Measurements from ENCODE around the gene RYR2.
"Not testable (repeated sequence)": the region's sequence is repeated elsewhere in the genome, so short reads cannot be mapped to it uniquely, and the experiment has no call there.

RYR2 gene

DNA sequence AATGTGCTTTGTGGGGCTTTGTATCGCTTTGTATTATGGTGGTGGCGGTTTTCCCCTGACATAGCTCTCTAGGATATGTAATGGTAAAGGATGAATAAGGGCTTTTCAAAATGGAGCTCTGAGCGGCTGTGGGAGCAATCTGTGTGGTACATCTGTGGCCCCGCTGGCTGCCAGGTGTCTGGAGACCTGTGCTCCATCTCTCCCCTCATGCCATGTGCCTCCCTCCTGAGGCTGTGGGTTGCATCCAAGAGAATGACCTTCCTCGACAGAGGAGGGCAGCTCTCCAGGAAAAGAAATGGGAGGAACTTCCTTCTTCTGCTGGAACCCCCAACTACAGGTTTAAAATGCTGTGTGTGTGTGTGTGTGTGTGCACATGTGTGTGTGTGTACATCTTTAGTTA is 78.7 kb downstream of the RYR2 start:
- no peak for DNase-seq
- H2AFZ ChIP-seq (ENCODE audit: insufficient read depth, low read length, poor library complexity): no peak overlapping the region
- H4K91ac ChIP-seq (ENCODE audit: low read depth, low read length): no peak overlapping the region
- H2BK120ac ChIP-seq (ENCODE audit: insufficient read depth, low read length, poor library complexity): no peak overlapping the region
- no CpG with 5 or more reads among the region's 5 CpGs for WGBS (ENCODE audit: extremely low coverage, insufficient coverage, insufficient read length)
- H3K4me2 ChIP-seq (ENCODE audit: low read length): no peak overlapping the region
- H3K14ac ChIP-seq (ENCODE audit: low read length): no peak overlapping the region
- no peak overlapping the region for H3K23ac ChIP-seq (ENCODE audit: low read length)
- no peaks in the 10 kb centered on the region for H3K79me2 ChIP-seq (ENCODE audit: control insufficient read depth, insufficient read depth, low read length, poor library complexity)
- H3K18ac ChIP-seq (ENCODE audit: low read length): no peak overlapping the region
- no peaks in the 10 kb centered on the region for H3K27me3 ChIP-seq (ENCODE audit: insufficient read depth, low read length)
- no peak overlapping the region for H4K12ac ChIP-seq (ENCODE audit: low read depth, low read length)
- H3K27ac ChIP-seq (ENCODE audit: low read depth, low read length): no peak overlapping the region
- no peaks in the 10 kb centered on the region for H3K36me3 ChIP-seq (ENCODE audit: control insufficient read depth in 1 of 2, insufficient read depth in 2 of 2, low read length in 2 of 2)
- H4K8ac ChIP-seq (ENCODE audit: low read depth, low read length): no peak overlapping the region
- no peak overlapping the region for H3K4me3 ChIP-seq (ENCODE audit: low read depth, low read length)
- no peak overlapping the region for H3K4ac ChIP-seq (ENCODE audit: low read depth, low read length)
- no peak overlapping the region for H2BK12ac ChIP-seq (ENCODE audit: low read length)
- H2BK5ac ChIP-seq (ENCODE audit: low read depth, low read length, poor library complexity): no peak overlapping the region
- H2AK5ac ChIP-seq (ENCODE audit: low read length): no peak overlapping the region
- H3K79me1 ChIP-seq (ENCODE audit: low read length): no peaks in the 10 kb centered on the region
- H3K4me1 ChIP-seq (ENCODE audit: control insufficient read depth in 1 of 2, insufficient read depth in 2 of 2, low read length in 2 of 2): no peaks in the 10 kb centered on the region
- H3K9me3 ChIP-seq (ENCODE audit: insufficient read depth, low read depth, low read length): no peaks in the 10 kb centered on the region
- H3K9ac ChIP-seq (ENCODE audit: low read length): no peak overlapping the region

DNA sequence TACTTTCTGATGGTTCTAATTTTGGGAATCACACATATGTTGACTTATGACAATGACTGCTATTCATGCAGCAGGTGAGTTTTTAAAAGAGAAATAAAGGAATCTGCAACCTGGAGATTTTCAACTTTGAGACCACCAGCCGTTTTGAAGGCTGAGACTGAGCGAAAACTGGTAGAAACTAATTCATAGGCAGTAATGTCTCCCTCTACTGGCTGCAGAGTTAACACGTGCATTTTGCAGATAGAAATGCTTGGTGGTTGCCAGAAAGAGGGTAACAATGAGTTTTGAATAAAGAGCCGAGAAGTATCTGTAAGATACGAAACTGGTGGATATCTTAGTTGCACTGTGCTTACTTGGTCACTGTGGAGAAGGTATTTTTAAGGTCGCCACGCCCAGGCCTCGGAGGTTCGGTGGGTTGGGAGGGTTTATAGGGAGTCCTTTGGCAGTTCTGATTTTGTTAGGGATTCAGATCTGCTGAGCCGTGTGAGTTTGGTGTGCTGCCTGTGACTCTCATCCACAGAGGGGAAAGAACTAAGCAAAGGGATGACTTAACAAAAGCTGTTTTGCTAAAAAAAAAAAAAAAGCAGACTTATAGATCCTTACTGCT is 83.0 kb downstream of the RYR2 start:
- H3K23ac ChIP-seq (ENCODE audit: low read length): no peak overlapping the region
- H3K4ac ChIP-seq (ENCODE audit: low read depth, low read length): no peak overlapping the region
- no peak overlapping the region for H3K14ac ChIP-seq (ENCODE audit: low read length)
- peaks cover 2% of the 10 kb centered on the region for H3K9me3 ChIP-seq (ENCODE audit: insufficient read depth, low read depth, low read length)
- no peak overlapping the region for H3K9ac ChIP-seq (ENCODE audit: low read length)
- no peak overlapping the region for H2AK5ac ChIP-seq (ENCODE audit: low read length)
- H3K27ac ChIP-seq (ENCODE audit: low read depth, low read length): no peak overlapping the region
- no peak overlapping the region for H2AFZ ChIP-seq (ENCODE audit: insufficient read depth, low read length, poor library complexity)
- no peak overlapping the region for H4K91ac ChIP-seq (ENCODE audit: low read depth, low read length)
- no peak overlapping the region for H3K4me2 ChIP-seq (ENCODE audit: low read length)
- H3K4me3 ChIP-seq (ENCODE audit: low read depth, low read length): no peak overlapping the region
- H3K79me2 ChIP-seq (ENCODE audit: control insufficient read depth, insufficient read depth, low read length, poor library complexity): peaks cover 2% of the 10 kb centered on the region
- no peaks in the 10 kb centered on the region for H3K36me3 ChIP-seq (ENCODE audit: control insufficient read depth in 1 of 2, insufficient read depth in 2 of 2, low read length in 2 of 2)
- H2BK5ac ChIP-seq (ENCODE audit: low read depth, low read length, poor library complexity): no peak overlapping the region
- H4K12ac ChIP-seq (ENCODE audit: low read depth, low read length): no peak overlapping the region
- H4K8ac ChIP-seq (ENCODE audit: low read depth, low read length): no peak overlapping the region
- H3K4me1 ChIP-seq (ENCODE audit: control insufficient read depth in 1 of 2, insufficient read depth in 2 of 2, low read length in 2 of 2): no peaks in the 10 kb centered on the region
- no peaks in the 10 kb centered on the region for H3K27me3 ChIP-seq (ENCODE audit: insufficient read depth, low read length)
- H2BK12ac ChIP-seq (ENCODE audit: low read length): no peak overlapping the region
- DNase-seq: peak; percentile 4 to 57
- WGBS (ENCODE audit: extremely low coverage, insufficient coverage, insufficient read length): no CpG with 5 or more reads among the region's 10 CpGs
- H3K18ac ChIP-seq (ENCODE audit: low read length): no peak overlapping the region
- no peak overlapping the region for H2BK120ac ChIP-seq (ENCODE audit: insufficient read depth, low read length, poor library complexity)
- H3K79me1 ChIP-seq (ENCODE audit: low read length): no peaks in the 10 kb centered on the region

DNA sequence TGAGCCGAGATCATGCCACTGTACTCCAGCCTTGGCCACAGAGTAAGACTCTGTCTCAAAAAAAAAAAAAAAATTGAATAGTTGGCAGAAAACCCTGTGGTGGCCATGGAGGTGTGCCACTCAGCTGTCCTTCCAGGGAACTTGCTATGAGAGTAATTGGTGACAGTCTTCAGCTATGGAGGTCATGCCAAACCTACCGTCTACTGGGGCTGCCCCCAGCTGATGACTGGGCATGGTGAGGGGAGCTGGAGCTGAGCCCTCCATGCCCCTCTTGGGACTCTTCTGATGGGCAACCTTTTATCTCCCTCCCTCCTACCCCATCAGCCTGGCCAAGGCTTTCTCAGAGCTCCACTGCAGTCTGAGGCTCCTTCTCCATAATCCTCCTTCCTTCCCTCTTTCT is 84.2 kb downstream of the RYR2 start:
- H2BK12ac ChIP-seq (ENCODE audit: low read length): no peak overlapping the region
- H2BK5ac ChIP-seq (ENCODE audit: low read depth, low read length, poor library complexity): no peak overlapping the region
- no peak overlapping the region for H3K27ac ChIP-seq (ENCODE audit: low read depth, low read length)
- no peak for DNase-seq
- peak overlapping the region; percentile 47 for H3K18ac ChIP-seq (ENCODE audit: low read length)
- H4K12ac ChIP-seq (ENCODE audit: low read depth, low read length): no peak overlapping the region
- no peaks in the 10 kb centered on the region for H3K27me3 ChIP-seq (ENCODE audit: insufficient read depth, low read length)
- H2AK5ac ChIP-seq (ENCODE audit: low read length): no peak overlapping the region
- no peak overlapping the region for H4K91ac ChIP-seq (ENCODE audit: low read depth, low read length)
- H3K23ac ChIP-seq (ENCODE audit: low read length): no peak overlapping the region
- peaks cover 2% of the 10 kb centered on the region for H3K79me2 ChIP-seq (ENCODE audit: control insufficient read depth, insufficient read depth, low read length, poor library complexity)
- peak overlapping the region; percentile 64 for H3K4ac ChIP-seq (ENCODE audit: low read depth, low read length)
- no peaks in the 10 kb centered on the region for H3K36me3 ChIP-seq (ENCODE audit: control insufficient read depth in 1 of 2, insufficient read depth in 2 of 2, low read length in 2 of 2)
- no CpG with 5 or more reads among the region's 2 CpGs for WGBS (ENCODE audit: extremely low coverage, insufficient coverage, insufficient read length)
- no peak overlapping the region for H3K4me2 ChIP-seq (ENCODE audit: low read length)
- no peak overlapping the region for H3K14ac ChIP-seq (ENCODE audit: low read length)
- no peak overlapping the region for H3K9ac ChIP-seq (ENCODE audit: low read length)
- H3K79me1 ChIP-seq (ENCODE audit: low read length): no peaks in the 10 kb centered on the region
- no peak overlapping the region for H3K4me3 ChIP-seq (ENCODE audit: low read depth, low read length)
- no peak overlapping the region for H2BK120ac ChIP-seq (ENCODE audit: insufficient read depth, low read length, poor library complexity)
- no peak overlapping the region for H2AFZ ChIP-seq (ENCODE audit: insufficient read depth, low read length, poor library complexity)
- no peak overlapping the region for H4K8ac ChIP-seq (ENCODE audit: low read depth, low read length)
- H3K4me1 ChIP-seq (ENCODE audit: control insufficient read depth in 1 of 2, insufficient read depth in 2 of 2, low read length in 2 of 2): no peaks in the 10 kb centered on the region
- peaks cover 2% of the 10 kb centered on the region for H3K9me3 ChIP-seq (ENCODE audit: insufficient read depth, low read depth, low read length)

DNA sequence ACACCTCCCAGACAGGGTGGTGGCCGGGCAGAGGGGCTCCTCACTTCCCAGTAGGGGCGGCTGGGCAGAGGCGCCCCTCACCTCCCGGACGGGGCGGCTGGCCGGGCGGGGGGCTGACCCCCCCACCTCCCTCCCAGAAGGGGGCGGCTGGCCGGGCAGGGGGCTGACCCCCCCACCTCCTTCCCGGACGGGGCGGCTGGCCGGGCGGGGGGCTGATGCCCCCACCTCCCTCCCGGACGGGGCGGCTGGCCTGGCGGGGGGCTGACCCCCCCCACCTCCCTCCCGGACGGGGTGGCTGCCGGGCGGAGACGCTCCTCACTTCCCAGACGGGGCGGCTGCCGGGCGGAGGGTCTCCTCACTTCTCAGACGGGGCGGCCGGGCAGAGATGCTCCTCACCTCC is 85.3 kb downstream of the RYR2 start:
- H2BK5ac ChIP-seq (ENCODE audit: low read depth, low read length, poor library complexity); H3K4me3 ChIP-seq (ENCODE audit: low read depth, low read length); H3K27ac ChIP-seq (ENCODE audit: low read depth, low read length); H4K12ac ChIP-seq (ENCODE audit: low read depth, low read length); H2BK120ac ChIP-seq (ENCODE audit: insufficient read depth, low read length, poor library complexity); H3K4ac ChIP-seq (ENCODE audit: low read depth, low read length); H3K4me1 ChIP-seq (ENCODE audit: control insufficient read depth in 1 of 2, insufficient read depth in 2 of 2, low read length in 2 of 2); H4K91ac ChIP-seq (ENCODE audit: low read depth, low read length); DNase-seq; H3K14ac ChIP-seq (ENCODE audit: low read length); H2AK5ac ChIP-seq (ENCODE audit: low read length); H3K79me2 ChIP-seq (ENCODE audit: control insufficient read depth, insufficient read depth, low read length, poor library complexity); H2BK12ac ChIP-seq (ENCODE audit: low read length); H2AFZ ChIP-seq (ENCODE audit: insufficient read depth, low read length, poor library complexity); H3K23ac ChIP-seq (ENCODE audit: low read length); H3K9ac ChIP-seq (ENCODE audit: low read length); H3K18ac ChIP-seq (ENCODE audit: low read length); H4K8ac ChIP-seq (ENCODE audit: low read depth, low read length); H3K36me3 ChIP-seq (ENCODE audit: control insufficient read depth in 1 of 2, insufficient read depth in 2 of 2, low read length in 2 of 2); H3K4me2 ChIP-seq (ENCODE audit: low read length); H3K27me3 ChIP-seq (ENCODE audit: insufficient read depth, low read length); H3K79me1 ChIP-seq (ENCODE audit: low read length); H3K9me3 ChIP-seq (ENCODE audit: insufficient read depth, low read depth, low read length): not testable (repeated sequence)
- no CpG with 5 or more reads among the region's 31 CpGs for WGBS (ENCODE audit: extremely low coverage, insufficient coverage, insufficient read length)
